CD4-positive, alpha-beta T cell treated with Interleukin-10 for 1 hour (primary cell): Measurements from ENCODE around the gene NCAN.
"Not testable (repeated sequence)": the region's sequence is repeated elsewhere in the genome, so short reads cannot be mapped to it uniquely, and the experiment has no call there.

Experiments used
- DNase-seq: peaks from one replicate; pipeline ENCODE4 v3.0.0-alpha.2; 2020

Gene NCAN

GRCh38 chr19:19226204-19226603, 14.4 kb downstream of the NCAN start:
- DNase-seq, result no peak

DNA sequence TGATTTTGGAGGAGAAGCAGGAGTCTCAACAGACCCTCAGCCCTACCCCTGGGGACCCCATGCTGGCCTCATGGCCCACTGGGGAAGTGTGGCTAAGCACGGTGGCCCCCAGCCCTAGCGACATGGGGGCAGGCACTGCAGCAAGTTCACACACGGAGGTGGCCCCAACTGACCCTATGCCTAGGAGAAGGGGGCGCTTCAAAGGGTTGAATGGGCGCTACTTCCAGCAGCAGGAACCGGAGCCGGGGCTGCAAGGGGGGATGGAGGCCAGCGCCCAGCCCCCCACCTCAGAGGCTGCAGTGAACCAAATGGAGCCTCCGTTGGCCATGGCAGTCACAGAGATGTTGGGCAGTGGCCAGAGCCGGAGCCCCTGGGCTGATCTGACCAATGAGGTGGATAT, 14.9 kb downstream of the NCAN start:
- no peak for DNase-seq

GRCh38 chr19:19227217-19227616, 15.5 kb downstream of the NCAN start:
- DNase-seq, result no peak

GRCh38 chr19:19229701-19230100, 17.9 kb downstream of the NCAN start:
- DNase-seq, result no peak

DNA sequence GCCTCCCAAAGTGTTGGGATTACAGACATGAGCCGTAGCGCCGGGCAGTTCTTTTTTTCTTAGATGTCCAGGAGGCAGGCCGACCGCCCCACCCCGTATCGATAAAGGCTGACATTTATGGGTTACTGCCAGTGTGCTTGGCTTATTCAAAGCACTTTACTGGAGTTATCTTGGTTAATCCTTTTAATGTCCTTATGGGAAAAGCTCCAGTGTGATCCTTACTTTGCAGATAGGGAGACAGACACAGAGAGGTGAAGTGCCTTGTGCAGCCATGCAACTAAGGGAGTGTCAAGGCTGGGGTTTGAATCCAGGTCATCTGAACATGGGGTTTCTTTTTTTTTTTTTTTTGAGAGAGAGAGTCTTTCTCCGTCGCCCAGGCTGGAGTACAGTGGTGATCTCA, 19.2 kb downstream of the NCAN start:
- DNase-seq, result no peak

DNA sequence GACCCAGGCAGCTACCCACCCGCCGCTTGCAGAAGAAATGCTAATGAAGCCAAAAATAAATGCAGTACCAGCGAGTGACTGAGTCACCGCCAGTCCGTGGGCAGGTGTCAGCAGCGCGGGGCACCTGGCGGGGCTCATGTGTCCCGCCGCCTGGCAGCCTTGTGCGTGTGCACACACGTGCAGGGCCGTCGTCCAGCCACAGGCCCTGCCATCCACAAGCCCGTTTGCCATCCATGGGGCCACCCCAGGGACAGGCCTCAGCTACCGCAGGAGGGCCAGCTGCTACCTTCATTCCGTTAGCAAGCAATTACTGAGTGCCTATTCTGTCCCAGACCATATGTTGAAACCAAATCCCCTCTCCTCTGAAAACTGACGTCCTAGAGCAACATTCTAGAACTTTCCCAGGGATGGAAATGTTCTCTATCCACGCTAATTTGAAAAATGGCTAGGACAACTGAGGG, 20.5 kb downstream of the NCAN start:
- no peak for DNase-seq

DNA sequence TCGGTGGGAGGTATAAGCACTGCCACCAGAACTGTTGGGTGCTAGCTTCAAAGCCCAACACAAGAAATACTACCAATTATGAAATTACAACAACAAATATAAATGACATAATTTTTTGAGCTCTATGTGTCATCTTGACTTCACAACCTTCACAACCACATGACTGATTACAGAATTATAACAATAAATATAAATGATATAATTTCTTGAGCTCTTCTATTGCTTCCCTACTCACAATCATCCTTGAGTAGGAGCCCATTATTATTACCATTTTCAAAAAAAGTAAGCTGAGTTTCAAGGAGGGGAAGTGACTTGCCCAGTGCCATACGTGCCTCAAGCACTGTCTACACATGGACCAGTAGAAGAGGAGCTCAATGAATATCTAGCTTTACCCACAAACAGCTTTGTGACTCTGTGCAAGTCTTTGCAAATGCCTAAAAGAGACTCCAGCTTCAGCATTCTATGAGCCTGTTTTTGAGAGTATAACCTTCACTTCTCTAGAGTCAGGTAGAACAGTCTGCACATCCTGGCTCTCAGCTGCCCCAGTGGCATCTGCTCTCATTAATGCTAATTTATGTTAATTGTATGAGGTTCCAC, 22.6 kb downstream of the NCAN start:
- no peak for DNase-seq

- no peak for DNase-seq
These were observed 24.4 kb downstream of the NCAN start for GRCh38 chr19:19236173-19236572.

DNA sequence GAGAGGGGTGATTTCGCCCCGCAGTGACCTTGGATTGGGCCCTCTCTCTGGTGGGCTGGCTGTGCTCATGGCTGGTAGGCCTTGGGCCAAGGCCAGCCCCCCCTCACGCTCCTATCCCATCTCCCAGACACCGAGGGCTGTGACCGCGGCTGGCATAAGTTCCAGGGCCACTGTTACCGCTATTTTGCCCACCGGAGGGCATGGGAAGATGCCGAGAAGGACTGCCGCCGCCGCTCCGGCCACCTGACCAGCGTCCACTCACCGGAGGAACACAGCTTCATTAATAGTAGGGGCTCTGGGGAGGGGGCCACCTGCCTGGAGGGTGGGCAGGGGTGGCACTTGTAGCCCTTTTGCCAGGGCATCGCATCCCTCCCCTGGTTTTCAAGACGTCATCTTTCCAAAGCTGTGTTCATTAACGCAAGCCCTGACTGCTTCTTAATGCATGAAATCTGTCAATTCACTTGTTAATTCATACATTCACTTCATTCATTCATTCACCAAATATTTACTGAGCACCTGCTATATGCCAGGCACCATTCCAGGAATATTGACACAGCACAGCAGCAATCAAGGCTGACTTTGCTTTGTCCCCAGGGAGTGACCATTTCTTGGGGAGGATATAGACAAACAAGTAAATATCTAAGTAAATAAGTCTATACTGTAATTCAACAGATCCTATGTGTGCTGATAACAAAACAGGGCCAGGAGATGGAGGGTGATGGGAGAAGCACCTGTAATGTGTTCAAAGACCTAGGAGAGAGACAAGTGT, 26.6 kb downstream of the NCAN start:
- no peak for DNase-seq

GRCh38 chr19:19239675-19240074, 27.9 kb downstream of the NCAN start:
- no peak for DNase-seq

DNA sequence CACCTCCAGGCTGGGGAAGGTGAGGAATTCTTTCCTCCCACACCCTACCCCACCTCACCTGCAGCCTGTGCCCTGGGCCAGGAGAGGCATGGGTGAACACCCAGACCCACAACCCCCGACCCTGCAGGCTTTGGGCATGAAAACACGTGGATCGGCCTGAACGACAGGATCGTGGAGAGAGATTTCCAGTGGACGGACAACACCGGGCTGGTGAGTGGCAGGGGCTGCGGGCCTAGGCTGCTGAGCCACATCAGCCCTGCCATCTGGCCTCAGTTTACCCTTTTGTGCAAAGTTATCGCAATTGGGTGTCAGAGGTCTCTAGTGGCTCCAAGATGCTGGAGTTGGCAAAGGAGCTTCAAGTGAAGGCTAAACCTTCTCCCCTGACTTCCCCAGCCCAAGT, 28.7 kb downstream of the NCAN start:
- DNase-seq, result no peak

DNA sequence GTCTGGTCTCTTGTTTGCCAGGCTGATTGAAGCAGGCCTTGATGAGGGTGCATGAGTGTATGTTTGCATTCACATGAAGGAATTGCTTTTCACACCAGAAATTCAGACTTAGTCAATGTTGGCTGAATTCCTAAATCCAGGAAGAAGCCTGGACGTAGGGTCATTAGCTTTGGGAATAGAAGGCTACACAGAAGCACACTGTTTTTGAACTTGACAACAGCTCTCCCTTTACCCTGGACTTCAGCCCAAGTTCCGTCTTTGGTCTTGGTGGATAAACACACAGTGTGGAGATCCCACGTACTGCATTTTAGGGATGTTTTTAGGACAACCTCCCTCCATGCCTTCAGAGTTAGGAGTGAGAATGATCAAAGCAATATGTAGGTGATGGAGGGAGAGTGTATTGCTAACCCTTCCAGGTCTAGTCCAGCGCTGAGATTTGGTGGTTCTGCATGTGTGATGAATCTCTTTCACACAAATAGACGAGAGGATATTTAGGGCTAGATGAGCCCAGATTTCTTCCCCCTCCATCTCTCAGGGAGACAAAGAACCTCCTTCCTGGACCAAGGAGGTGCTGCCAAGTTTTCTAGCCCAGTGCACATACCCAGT, 38.5 kb downstream of the NCAN start:
- no peak for DNase-seq

DNA sequence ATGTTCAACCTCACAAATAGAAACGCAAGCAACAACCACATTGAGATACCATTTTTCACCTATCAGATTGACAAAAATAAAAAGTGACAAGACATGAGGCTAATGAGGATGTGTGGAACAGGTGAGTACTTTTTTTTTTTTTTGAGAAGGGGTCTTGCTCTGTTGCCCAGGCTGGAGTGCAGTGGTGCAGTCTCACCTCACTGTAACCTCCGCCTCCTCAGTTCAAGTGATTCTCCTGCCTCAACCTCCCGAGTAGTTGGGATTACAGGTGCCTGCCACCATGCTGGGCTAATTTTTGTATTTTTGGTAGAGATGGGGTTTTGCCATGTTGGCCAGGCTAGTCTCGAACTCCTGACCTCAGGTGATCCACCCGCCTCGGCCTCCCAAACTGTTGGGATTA, 41.7 kb downstream of the NCAN start:
- DNase-seq, result not testable (repeated sequence)

- no peak for DNase-seq
These were observed 44.6 kb downstream of the NCAN start for GRCh38 chr19:19256072-19256969.

DNA sequence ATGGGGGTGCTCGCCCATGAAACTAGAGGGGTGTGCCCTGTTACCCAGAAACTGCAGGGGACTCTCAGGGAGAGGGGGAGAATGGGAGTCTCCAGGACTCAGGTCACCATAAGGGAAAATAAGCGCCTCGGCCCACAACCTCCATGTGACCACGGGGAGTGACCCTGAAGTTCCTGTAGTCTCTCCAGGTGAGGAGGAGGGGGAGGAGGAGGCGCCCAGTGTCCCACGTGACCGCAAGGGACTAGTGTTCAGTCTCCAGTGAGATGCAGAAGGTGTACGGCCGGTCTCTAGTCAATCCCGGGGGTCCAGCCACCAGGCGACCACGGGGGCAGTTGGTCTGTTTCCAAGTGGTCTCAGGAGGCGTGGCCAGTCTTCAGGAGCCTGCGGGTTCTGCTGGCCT, 45.4 kb downstream of the NCAN start:
- DNase-seq, result no peak

GRCh38 chr19:19257836-19258588, 46.3 kb downstream of the NCAN start:
- no peak for DNase-seq

DNA sequence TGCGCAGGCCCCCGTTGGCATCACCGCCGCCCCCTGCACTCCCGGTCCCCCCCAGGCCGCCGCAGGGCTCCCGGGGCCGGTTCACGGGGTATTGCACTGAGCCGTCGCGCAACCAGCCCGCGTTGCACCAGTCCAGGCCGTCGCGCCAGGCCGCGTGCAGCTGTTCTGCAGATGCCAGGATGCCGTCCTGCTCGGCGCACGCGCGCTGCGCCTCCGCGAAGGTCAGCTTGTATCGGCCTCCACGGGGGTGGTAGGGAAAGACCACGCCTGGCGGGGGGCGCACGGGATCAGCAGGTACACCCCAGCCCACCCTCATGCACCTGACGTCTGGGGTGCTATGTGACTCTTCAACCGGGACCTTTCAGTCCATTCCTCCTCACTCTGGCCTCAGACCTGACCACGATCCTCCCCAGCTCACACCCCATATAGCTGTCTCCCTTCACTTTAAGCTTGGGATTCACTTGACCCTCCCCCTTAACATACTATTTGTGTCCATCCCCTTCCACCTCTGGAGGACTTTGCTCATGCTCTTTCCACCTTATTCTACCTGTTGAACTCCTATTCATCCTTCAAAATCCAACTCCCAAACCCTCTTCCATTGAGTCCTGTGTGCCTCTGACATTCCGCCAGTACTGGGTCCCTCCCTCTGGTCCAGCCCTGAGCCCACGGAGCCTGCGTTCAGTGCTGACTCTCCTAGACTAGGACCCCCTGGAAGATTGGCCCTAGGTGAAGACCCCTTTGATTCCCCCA, 47.0 kb downstream of the NCAN start:
- no peak for DNase-seq

DNA sequence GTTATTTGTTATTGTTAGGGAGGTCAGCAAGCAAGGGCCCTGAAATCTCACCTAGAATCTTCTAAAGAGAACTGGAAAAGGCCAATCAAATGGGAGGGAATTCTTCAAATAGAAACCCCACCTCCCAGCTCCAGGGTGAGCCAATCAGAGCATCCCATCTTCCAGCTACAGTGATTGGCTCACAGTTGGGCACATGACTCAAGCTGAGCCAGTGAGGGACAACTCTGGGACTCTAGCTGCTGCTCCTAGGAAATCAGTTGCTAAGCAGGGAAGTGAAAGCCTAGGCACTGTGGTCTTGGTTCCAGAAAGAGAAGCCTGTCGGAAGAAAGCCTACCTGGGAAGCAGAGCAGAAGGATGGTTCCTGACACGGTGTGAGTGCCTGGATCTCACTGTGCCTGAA, 48.0 kb downstream of the NCAN start:
- DNase-seq, result no peak

DNA sequence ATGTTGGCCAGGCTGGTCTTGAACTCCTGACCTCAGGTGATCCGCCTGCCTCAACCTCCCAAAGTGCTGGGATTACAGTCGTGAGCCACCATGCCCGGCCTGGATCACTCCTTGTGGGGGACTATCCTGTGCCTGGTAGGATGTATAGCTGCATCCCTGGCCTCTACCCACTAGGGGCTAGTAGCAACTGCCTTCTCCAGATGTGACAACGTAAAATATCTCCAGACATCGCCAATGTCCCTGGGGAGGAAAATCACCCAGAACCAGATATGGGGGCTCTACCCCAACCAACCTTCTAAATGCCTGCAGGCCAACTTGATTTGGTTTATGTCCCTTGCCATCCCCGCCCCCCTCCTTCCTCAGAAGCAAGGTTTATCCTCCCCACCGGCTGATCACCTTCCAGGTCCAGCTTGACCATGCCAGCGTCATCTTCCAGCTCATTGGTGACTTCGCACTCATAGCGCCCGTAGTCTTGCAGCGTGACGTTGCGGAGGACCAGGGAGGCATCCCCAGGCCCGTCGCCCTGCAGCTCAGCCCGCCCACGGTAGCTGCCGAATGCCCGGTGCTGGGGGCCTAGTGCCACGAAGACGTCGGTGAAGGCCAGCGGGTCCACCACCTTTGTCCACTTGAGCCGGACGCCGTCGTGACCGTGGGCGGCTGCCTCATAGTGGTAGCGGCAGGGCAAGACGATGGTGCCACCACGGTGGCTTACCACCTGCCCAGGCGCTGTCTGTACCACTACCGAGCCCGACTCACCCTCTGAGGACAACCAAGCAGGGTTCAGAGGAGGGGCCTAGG, 48.9 kb downstream of the NCAN start:
- DNase-seq, result no peak

GRCh38 chr19:19261350-19262189, 49.8 kb downstream of the NCAN start:
- no peak for DNase-seq
